GM13976 (cell line): ENCODE results near the gene IRAG1.

ENCODE experiments used
- DNase-seq: peaks from one replicate; pipeline ENCODE4 v3.0.0; 2012; ENCODE audit warnings: low spot score
- in situ Hi-C: fragments of 300-500 bp; cut with MboI; formaldehyde crosslinking; loops from one replicate; pipeline ENCODE4 v1.12.0; 2022; ENCODE audit warnings: low sequenced_read_pairs, mixed read lengths, inconsistent platforms; ENCODE audit not compliant: unreplicated experiment
- TF ChIP-seq, protein P1 (sequence below): IDR thresholded peaks from 2 replicates; pipeline ENCODE4 v1.5.1; 2012; ENCODE audit warnings: borderline replicate concordance, mild to moderate bottlenecking; ENCODE audit not compliant: insufficient read depth; ENCODE audit errors: extremely low read depth, missing control alignments, control extremely low read depth

IRAG1 gene

DNA sequence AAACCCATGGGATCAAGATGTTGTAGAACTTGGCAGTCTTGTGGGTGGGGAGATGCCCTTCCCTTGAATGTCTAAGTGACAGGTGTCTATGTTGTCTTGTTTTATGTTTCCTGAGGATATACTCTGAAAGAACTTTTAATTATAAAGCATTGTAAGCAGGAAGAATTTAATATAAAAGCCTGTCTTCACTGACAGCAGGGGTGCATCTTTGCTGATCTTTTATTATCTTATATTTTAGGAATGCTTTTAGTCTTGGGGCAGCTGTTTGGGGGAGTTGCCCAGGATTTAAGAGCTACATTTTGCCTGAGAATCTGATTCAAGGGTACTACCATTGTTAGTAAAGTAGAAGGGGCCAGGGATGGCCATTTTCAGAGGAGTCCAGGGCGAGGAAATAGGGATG is 43.4 kb downstream of the IRAG1 start:
- in situ Hi-C loops, result loop anchor here (10.0 kb wide), 1 partner anchor 245 kb away; no protein-coding TSS in a partner anchor
- no peak for DNase-seq
- TF ChIP-seq, protein P1, sequence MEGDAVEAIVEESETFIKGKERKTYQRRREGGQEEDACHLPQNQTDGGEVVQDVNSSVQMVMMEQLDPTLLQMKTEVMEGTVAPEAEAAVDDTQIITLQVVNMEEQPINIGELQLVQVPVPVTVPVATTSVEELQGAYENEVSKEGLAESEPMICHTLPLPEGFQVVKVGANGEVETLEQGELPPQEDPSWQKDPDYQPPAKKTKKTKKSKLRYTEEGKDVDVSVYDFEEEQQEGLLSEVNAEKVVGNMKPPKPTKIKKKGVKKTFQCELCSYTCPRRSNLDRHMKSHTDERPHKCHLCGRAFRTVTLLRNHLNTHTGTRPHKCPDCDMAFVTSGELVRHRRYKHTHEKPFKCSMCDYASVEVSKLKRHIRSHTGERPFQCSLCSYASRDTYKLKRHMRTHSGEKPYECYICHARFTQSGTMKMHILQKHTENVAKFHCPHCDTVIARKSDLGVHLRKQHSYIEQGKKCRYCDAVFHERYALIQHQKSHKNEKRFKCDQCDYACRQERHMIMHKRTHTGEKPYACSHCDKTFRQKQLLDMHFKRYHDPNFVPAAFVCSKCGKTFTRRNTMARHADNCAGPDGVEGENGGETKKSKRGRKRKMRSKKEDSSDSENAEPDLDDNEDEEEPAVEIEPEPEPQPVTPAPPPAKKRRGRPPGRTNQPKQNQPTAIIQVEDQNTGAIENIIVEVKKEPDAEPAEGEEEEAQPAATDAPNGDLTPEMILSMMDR, result no peak

DNA sequence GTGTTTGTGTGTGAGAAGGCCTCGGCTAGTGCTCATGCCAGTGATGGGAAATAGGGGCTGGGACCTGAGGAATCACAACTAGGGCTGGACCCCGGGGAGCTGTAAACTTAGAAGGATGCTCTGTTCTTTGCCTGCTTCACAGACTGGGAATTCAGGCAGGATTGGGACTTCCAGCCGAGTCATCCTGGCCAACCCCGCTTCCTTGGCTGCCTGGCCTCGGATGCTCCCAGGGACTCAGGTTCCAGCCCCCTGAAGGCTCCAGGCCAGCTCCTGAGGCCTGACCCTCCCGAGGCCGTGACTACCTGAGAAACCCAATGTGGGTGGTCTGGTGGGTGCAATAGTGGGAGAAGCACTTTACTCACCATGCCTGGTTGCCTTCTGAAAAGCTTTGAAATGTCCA is 44.7 kb downstream of the IRAG1 start:
- TF ChIP-seq, protein P1, result no peak
- DNase-seq, result no peak
- in situ Hi-C loops, result no loop called here

DNA sequence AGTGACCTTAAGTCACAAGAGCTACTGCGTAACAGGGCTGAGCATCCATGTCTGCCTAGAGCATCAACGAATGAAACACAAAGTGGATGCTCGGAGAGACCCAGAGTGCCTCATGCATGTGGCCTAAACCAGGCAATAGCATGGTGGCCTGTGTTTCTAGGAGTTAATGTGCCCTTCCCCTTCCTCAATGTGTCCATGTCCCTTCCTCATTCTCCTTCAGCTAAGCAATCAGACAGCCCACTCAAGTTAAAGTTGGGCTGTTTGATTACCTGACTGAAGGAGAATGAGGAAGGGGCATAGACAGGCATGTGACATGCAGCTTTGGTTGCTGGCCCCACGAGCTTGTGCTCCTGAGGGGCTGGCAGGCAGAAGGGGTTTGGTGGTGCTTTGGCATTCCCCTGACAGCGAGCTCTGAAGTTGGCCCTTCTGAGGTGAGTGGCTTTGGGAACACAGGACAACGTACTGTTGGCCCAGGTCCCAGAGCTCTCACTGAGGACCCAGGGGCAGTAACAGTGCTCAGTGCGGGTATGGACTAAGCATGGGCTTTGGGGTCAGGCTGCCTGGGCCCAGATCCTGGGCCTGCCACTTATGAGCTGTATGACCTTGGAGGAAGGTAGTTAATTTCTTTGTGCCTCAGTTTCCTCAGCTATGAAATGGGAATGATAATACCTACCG is 46.7 kb downstream of the IRAG1 start:
- in situ Hi-C loops, result no loop called here
- TF ChIP-seq, protein P1, result no peak
- DNase-seq, result no peak

DNA sequence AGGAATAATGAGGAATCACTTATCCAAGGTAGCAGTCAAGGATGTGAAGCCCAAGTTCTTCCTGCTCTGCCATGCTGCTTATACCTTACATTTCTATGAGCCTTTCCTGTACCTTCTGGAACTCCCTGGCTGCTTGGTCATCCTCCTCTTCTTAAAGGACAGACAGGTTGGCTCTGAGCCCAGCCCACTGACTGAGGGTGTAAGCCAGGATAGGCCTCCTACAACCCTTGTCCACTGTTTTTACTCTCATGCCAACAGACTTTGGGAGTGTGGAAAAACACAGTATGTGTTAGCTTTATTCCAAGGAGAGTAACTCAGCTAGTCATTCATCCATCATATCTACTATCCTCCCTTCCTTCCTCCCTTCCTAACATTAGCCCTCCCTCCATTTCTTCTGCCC is 47.5 kb downstream of the IRAG1 start:
- in situ Hi-C loops, result no loop called here
- no peak for DNase-seq
- TF ChIP-seq, protein P1, result no peak

DNA sequence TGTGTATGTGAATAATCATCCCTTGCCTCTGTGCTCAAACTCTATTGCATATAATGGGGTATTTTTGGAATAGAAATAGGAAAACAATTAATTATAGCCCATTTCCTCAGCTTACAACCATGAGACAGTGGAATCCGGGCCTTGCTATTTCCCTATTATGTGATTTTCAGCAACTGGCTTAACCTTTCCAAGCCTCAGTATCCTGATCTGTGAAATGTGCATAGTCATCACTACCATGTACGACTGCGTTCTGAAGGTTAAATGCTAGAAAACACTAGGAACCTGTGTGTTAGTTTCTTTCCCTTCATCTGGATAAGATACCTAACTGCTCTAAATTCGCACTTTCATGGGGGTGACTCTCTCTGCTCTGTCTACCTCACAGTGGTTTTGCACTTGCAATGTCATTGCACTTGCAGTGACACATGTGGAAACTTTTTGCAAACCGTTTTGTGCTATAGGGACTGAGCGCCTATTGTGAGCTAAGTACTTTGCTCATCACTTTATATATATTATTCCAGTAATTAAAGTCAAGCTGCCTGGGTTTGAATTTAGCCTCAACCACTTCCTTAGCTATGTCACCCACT is 48.3 kb downstream of the IRAG1 start:
- no peak for DNase-seq
- in situ Hi-C loops, result no loop called here
- TF ChIP-seq, protein P1, result no peak
